PFSK-1 (cell line): ENCODE data around the gene SEC16B.

ENCODE experiments used
- FOXP2 ChIP-seq: optimal IDR thresholded peaks from 2 replicates; pipeline ENCODE3; 2011; ENCODE audit warnings: borderline replicate concordance, control low read depth, inconsistent platforms; ENCODE audit not compliant: insufficient read depth; ENCODE audit errors: extremely low read length, extremely low read depth
- POLR2AphosphoS5 ChIP-seq: IDR thresholded peaks from 2 replicates; pipeline ENCODE4 v1.6.1; 2012; ENCODE audit warnings: low read depth, mild to moderate bottlenecking, control low read depth, low read length, moderate library complexity
- SIN3A ChIP-seq: IDR thresholded peaks from 2 replicates; pipeline ENCODE4 v1.6.1; 2012; ENCODE audit warnings: mild to moderate bottlenecking, low read length, moderate library complexity, borderline replicate concordance; ENCODE audit not compliant: insufficient read depth
- TAF1 ChIP-seq: IDR thresholded peaks from 2 replicates; pipeline ENCODE4 v1.6.1; 2012; ENCODE audit warnings: low read length, control low read depth, borderline replicate concordance; ENCODE audit not compliant: insufficient read depth
- TF ChIP-seq, protein P1 (sequence below), 2 experiments: IDR thresholded peaks; 2 replicates each; pipeline versions ENCODE4 v1.6.1 to v1.8.0; 2011 to 2012; ENCODE audit warnings: low read depth in 2 of 2, low read length in 2 of 2, control low read depth in 1 of 2, inconsistent platforms in 1 of 2, mild to moderate bottlenecking in 1 of 2, moderate library complexity in 1 of 2; ENCODE audit not compliant: insufficient read depth in 1 of 2

SEC16B gene

DNA sequence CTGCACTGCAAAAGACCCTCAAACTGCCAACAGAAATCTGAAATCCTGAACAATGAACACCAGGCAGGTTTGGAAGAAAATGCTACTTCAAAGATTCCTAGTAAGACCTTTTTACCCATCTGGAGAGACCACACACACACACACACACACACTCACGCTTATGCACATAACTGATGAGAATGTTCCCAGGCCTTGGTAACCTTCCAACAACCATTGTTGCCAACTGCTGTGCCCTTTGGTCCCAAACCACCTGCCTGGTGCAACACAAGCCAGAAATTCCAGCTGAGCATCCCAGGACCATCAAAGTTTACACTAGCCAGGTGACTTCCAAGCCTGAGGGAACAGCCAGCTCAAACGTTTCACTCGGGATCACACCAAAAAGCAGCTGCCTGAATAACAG, 56.9 kb downstream of the SEC16B start:
- TF ChIP-seq FOXP2 (no peak), SIN3A (no peak), POLR2AphosphoS5 (no peak), TAF1 (no peak)
- TF ChIP-seq, protein P1, sequence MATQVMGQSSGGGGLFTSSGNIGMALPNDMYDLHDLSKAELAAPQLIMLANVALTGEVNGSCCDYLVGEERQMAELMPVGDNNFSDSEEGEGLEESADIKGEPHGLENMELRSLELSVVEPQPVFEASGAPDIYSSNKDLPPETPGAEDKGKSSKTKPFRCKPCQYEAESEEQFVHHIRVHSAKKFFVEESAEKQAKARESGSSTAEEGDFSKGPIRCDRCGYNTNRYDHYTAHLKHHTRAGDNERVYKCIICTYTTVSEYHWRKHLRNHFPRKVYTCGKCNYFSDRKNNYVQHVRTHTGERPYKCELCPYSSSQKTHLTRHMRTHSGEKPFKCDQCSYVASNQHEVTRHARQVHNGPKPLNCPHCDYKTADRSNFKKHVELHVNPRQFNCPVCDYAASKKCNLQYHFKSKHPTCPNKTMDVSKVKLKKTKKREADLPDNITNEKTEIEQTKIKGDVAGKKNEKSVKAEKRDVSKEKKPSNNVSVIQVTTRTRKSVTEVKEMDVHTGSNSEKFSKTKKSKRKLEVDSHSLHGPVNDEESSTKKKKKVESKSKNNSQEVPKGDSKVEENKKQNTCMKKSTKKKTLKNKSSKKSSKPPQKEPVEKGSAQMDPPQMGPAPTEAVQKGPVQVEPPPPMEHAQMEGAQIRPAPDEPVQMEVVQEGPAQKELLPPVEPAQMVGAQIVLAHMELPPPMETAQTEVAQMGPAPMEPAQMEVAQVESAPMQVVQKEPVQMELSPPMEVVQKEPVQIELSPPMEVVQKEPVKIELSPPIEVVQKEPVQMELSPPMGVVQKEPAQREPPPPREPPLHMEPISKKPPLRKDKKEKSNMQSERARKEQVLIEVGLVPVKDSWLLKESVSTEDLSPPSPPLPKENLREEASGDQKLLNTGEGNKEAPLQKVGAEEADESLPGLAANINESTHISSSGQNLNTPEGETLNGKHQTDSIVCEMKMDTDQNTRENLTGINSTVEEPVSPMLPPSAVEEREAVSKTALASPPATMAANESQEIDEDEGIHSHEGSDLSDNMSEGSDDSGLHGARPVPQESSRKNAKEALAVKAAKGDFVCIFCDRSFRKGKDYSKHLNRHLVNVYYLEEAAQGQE (IDR thresholded peaks at IDR 0.05; ENCODE audit: insufficient read depth in 1 of 2, low read depth in 2 of 2, low read length in 2 of 2), result no peak

DNA sequence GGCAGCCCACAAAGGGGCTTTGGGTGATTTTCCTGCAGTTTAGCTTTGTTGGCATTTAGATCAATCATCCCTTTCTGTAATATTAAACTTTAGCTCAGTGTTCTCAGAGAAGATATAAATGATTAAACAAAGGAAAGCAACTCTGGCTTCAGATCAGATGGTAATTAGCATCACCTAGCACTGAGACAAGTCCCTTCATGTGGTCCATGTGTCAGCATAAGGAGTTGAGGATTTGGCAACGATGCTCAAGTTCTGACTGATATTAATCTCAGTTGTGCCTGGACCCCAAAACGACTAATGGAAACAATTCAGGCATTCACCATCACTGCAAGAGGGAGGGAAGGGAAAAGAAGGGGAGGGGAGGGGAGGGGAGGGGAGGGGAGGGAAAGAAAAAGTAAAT, 60.4 kb downstream of the SEC16B start:
- TF ChIP-seq POLR2AphosphoS5, result no peak

DNA sequence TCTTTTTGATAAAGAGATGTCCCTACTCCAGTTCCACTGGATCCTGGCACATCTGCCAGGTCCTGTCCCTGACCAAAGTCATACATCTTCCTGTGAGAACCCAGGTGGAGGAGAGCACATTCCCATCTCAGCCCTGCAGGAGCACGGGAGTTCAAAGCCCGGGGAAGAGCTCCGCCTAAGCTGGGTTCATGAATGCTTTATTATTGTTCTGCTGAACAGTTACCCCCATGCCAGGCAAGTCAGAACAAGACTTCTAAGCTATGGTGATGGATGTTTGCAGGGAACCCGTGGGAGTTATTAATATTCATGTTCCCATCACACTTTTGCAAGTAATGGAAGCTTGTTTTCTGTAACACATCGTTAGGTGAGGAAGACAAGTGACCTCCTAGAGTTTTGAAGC, 62.9 kb downstream of the SEC16B start:
- TF ChIP-seq FOXP2 (no peak), SIN3A (no peak)

DNA sequence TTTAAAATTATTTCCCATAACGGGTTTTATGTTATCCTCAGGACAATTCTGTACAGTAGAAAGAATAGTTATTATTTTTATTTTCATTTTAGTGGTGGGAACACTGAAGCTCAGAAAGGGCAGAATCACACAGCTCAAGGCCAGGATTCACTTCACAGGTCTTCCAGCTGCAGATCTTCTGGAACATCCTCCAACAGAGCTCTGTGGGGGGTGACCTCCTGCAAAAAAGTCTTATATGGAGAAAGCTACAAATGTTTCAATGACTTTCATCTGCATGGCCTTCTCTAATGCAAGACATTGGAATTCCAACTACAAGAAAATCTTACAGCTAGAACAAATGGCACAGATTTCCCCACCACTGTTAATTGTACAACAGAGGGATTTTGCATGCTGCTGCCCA, 64.2 kb downstream of the SEC16B start:
- TF ChIP-seq, protein P1 (IDR thresholded peaks at IDR 0.05; ENCODE audit: insufficient read depth in 1 of 2, low read depth in 2 of 2, low read length in 2 of 2), result no peak
- no peak for TF ChIP-seq SIN3A
- TF ChIP-seq TAF1, result no peak
- no peak for TF ChIP-seq FOXP2

DNA sequence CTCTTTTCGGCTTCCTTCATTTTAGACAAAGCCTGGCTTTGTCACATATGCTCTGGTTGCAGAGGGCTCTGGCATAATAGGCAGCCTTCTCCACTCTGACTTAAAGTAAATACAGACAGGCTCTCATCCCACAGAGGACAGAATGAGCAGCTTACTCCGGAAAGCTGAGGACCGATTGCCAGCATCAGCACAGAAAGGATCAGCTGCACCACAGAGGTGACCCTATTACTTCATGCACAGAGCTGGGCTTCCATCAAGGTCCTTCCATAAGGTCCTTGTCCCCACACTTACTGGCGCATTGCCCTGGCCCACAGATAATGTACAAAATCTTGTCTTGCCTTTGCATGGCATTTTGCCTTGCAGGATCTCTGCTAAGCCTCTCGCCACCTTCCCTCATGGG, 67.6 kb downstream of the SEC16B start:
- TF ChIP-seq, protein P1 (IDR thresholded peaks at IDR 0.05; ENCODE audit: insufficient read depth in 1 of 2, low read depth in 2 of 2, low read length in 2 of 2), result no peak
- TF ChIP-seq POLR2AphosphoS5 (no peak), TAF1 (no peak), SIN3A (no peak), FOXP2 (no peak)

DNA sequence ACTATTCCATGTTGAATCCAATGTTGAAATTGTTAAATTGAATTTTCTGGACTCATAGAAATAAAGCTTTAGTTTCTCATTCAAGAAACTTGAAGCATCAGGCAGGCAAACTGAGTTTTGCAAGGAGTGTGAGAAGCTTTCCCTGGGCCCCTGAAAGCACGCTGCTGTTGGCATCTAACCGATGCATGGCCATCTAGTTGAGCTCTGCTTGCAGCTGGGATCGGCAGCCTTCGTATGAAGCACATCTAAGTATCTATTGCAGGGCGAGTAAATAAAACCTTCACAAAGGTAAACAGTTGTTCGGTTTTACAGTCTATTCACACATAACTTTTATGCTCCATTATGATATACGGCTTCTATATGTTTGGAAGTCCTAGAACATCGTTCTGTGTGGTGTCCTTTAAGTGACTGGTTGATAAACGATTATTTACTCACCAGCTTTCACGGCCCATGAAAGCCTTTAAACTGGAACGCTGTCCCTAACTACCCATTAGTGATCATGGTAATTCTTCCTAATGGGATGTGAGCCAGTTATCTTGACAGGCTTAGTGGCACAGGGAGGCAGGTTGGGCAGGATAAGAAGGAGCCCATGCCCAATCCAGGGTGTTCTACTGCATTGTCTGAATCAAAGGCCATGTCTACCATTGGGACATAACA, 71.7 kb downstream of the SEC16B start:
- TF ChIP-seq SIN3A (no peak), POLR2AphosphoS5 (no peak), TAF1 (no peak), FOXP2 (no peak)
- TF ChIP-seq, protein P1 (IDR thresholded peaks at IDR 0.05; ENCODE audit: insufficient read depth in 1 of 2, low read depth in 2 of 2, low read length in 2 of 2), result no peak
